Measurements from ENCODE around the gene TMX2. TPM values are rescaled to one million over a fixed set of nuclear protein-coding genes. Genes with fewer than 3 reads are reported as not detected.

Gene TMX2
- total and polyA plus RNA-seq, 2 donors (not counting 3 experiments of a cell fraction or from before 2014, with no cell fraction given): 52.7 to 67.7 TPM

DNA sequence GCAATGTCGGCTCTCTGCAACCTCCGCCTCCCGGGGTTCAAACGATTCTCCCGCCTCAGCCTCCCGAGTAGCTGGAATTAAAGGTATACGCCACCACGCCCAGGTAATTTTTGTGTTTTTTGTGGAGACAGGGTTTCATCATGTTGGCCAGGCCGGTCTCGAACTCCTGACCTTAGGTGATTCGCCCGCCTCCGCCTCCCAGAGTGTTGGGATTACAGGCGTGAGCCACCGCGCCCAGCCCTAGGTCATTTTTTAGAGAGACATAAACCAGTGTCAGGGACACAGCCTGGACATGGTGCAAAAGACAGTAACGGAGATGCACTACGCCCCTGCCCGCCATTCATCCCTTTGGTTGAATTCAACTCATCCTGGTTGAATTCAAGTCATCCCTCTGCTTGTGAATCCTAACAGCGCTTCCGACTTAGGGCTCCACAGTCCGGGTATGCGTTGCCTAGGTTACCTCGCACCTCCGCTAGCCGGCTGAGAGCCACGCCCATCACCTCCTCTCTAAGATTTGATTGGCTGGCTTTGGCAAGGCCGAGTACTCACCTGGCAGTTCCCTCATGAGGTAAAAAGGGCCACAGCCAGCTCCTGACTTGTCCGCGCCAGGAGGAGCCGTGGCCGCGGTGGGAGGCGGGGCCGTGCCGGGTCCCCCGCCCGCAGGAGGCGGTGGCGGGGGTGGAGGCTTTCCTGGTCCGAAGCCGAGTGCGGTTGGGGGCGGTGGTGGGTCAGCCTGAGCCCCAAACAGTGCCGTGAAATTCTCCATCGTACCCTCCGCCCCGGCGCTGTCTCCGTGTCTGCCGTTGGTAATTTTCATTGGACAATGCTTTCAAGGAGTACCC, 758 bp upstream of the TMX2 start, which contains the start of gene MED19:
MED19 (minus strand) TSS at position 802 of the 842 bp plus-strand sequence; CDS start at position 766, 36 bp downstream.
- ChIA-PET CTCF (interaction anchor here (0.6 to 4.1 kb wide), 4 partner anchors 30 to 90 kb away, joined by 3 to 21 read pairs (median 3); no protein-coding TSS in a partner anchor), POLR2A (interaction anchor here (0.6 to 1.1 kb wide), 6 partner anchors 19 to 97 kb away, joined by 3 to 4 read pairs (median 3); partner anchors contain the start of genes CTNND1 and SELENOH)
- no peaks in the 10 kb centered on the region for H3K9me3 ChIP-seq (replicated peaks; ENCODE audit: control insufficient read depth, insufficient read depth, low read length)
- H3K79me2 ChIP-seq (ENCODE audit: control insufficient read depth, insufficient read depth, low read length): peaks cover 44% of the 10 kb centered on the region
- no peak for TF ChIP-seq JUN (IDR thresholded peaks at IDR 0.05; ENCODE audit: borderline replicate concordance, insufficient read depth, insufficient read length, low read depth)
- TF ChIP-seq POLR2A (IDR thresholded peaks at IDR 0.05; ENCODE audit: low read depth, low read length): peak; percentile 49
- TF ChIP-seq POLR2AphosphoS5 (IDR thresholded peaks at IDR 0.05; ENCODE audit: insufficient read depth, low read depth, low read length): peak; percentile 23
- no peak for TF ChIP-seq GATA2 (IDR thresholded peaks at IDR 0.05; ENCODE audit: insufficient read depth, insufficient read length, low read depth, low read length)
- TF ChIP-seq MYC (IDR thresholded peaks at IDR 0.05; ENCODE audit: low read depth, low read length): no peak
- TF ChIP-seq, protein P1, sequence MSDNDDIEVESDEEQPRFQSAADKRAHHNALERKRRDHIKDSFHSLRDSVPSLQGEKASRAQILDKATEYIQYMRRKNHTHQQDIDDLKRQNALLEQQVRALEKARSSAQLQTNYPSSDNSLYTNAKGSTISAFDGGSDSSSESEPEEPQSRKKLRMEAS (IDR thresholded peaks at IDR 0.05; ENCODE audit: insufficient read depth, insufficient read length): no peak
- TF ChIP-seq EZH2 (IDR thresholded peaks at IDR 0.05; ENCODE audit: borderline replicate concordance, low read depth, low read length, severe bottlenecking): no peak
- TF ChIP-seq FOS (IDR thresholded peaks at IDR 0.05; ENCODE audit: borderline replicate concordance, insufficient read depth, low read length): no peak
- TF ChIP-seq, protein P2, sequence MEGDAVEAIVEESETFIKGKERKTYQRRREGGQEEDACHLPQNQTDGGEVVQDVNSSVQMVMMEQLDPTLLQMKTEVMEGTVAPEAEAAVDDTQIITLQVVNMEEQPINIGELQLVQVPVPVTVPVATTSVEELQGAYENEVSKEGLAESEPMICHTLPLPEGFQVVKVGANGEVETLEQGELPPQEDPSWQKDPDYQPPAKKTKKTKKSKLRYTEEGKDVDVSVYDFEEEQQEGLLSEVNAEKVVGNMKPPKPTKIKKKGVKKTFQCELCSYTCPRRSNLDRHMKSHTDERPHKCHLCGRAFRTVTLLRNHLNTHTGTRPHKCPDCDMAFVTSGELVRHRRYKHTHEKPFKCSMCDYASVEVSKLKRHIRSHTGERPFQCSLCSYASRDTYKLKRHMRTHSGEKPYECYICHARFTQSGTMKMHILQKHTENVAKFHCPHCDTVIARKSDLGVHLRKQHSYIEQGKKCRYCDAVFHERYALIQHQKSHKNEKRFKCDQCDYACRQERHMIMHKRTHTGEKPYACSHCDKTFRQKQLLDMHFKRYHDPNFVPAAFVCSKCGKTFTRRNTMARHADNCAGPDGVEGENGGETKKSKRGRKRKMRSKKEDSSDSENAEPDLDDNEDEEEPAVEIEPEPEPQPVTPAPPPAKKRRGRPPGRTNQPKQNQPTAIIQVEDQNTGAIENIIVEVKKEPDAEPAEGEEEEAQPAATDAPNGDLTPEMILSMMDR (IDR thresholded peaks at IDR 0.05; ENCODE audit: extremely low read depth in 1 of 2, insufficient read depth in 1 of 2, low read depth in 1 of 2, low read length in 2 of 2): no peak
- no peaks in the 10 kb centered on the region for H3K9me1 ChIP-seq (replicated peaks; ENCODE audit: control insufficient read depth, extremely low read depth, insufficient read depth, low read length)
- peak within 1 kb of the TSS; percentile 71 for H2AFZ ChIP-seq (ENCODE audit: low read depth, low read length)
- peaks cover 18% of the 10 kb centered on the region for H3K4me1 ChIP-seq (ENCODE audit: control insufficient read depth, extremely low read depth, insufficient read depth, low read length)
- DNase-seq (ENCODE audit: low read depth, low spot score) (no peak), FAIRE-seq (no peak)
- H3K4me2 ChIP-seq (ENCODE audit: insufficient read depth, low read length): peak within 1 kb of the TSS; percentile 74
- H3K27ac ChIP-seq (ENCODE audit: insufficient read depth, low read depth, low read length): peak within 1 kb of the TSS; percentile 67
- dilution Hi-C loops (cut with MboI; ENCODE audit: extremely low pct_ligation_motif_present, low sequenced_read_pairs): no loop called here
- no peaks in the 10 kb centered on the region for H3K36me3 ChIP-seq (ENCODE audit: control insufficient read depth in 2 of 2, extremely low read depth in 1 of 2, insufficient read depth in 2 of 2, low read length in 2 of 2)
- no peaks in the 10 kb centered on the region for H4K20me1 ChIP-seq (replicated peaks; ENCODE audit: control insufficient read depth, extremely low read depth, insufficient read depth, low read length)
- TSS peak; percentile 68 for BruUV-seq (replicated peaks)
- no peaks in the 10 kb centered on the region for H3K27me3 ChIP-seq (ENCODE audit: control insufficient read depth in 2 of 2, insufficient read depth in 2 of 2, low read length in 2 of 2)
- intact Hi-C loops (cut with micrococcal nuclease): loop anchor here (1.0 to 2.0 kb wide), 7 partner anchors 30 to 867 kb away; partner anchors contain the start of genes CTNND1, SELENOH and ZFP91
- peak within 1 kb of the TSS; percentile 88 for H3K9ac ChIP-seq (replicated peaks; ENCODE audit: extremely low read depth, insufficient read depth, low read length)
- H3K4me3 ChIP-seq (replicated peaks in 1 of 3; ENCODE audit: insufficient read depth in 1 of 3, low read depth in 1 of 3, low read length in 3 of 3): peak within 1 kb of the TSS; percentile 64 to 100 (median 78)
